ENCODE data around the gene PHF21B. TPM values are rescaled to one million over a fixed set of nuclear protein-coding genes. Genes with fewer than 3 reads are reported as not detected.

PHF21B gene
- total RNA-seq, 1 donor from 2014 or later, result 6.7 TPM

- TF ChIP-seq EZH2 (IDR thresholded peaks at IDR 0.05), result no peak
- TF ChIP-seq CTCF (IDR thresholded peaks at IDR 0.05), result peak; percentile 55
- H3K4me3 Mint-ChIP-seq, result peak overlapping the region; percentile 44
- Histone ChIP-seq H3K27me3 (no peaks in the 10 kb centered on the region), H3K4me3 (peak overlapping the region; percentile 20), H3K36me3 (peaks cover 2% of the 10 kb centered on the region), H3F3A (ENCODE audit: low read depth) (peaks cover 44% of the 10 kb centered on the region), H4K20me1 (ENCODE audit: low read depth) (peaks cover 73% of the 10 kb centered on the region), H3K27ac (peak overlapping the region; percentile 82), H2AFZ (replicated peaks) (no peak overlapping the region), H3K9me3 (ENCODE audit: low read depth) (no peaks in the 10 kb centered on the region), H3K4me2 (peak overlapping the region; percentile 64), H3K4me1 (peaks cover 45% of the 10 kb centered on the region), H3K79me2 (ENCODE audit: low read depth) (peaks cover 69% of the 10 kb centered on the region), H3K9ac (peak overlapping the region; percentile 15)
- H3K36me3 Mint-ChIP-seq, result peaks cover 27% of the 10 kb centered on the region
- H3K27me3 Mint-ChIP-seq (ENCODE audit: insufficient read depth, low read depth), result peaks cover 11% of the 10 kb centered on the region
- peak; percentile 66 for DNase-seq (ENCODE audit: low spot score)
- H3K27ac Mint-ChIP-seq, result peak overlapping the region; percentile 94
- H3K9me3 Mint-ChIP-seq, result peaks cover 4% of the 10 kb centered on the region
- peaks cover 50% of the 10 kb centered on the region for H3K4me1 Mint-ChIP-seq
These were observed 52.7 kb downstream of the PHF21B start for GRCh38 chr22:44956840-44957767.

GRCh38 chr22:44955102-44955501 is 54.7 kb downstream of the PHF21B start:
- H3F3A ChIP-seq (ENCODE audit: low read depth), result peaks cover 47% of the 10 kb centered on the region
- Mint-ChIP-seq H3K27ac (peak overlapping the region; percentile 17), H3K36me3 (peaks cover 41% of the 10 kb centered on the region), H3K4me3 (no peak overlapping the region), H3K9me3 (peaks cover 19% of the 10 kb centered on the region), H3K4me1 (peaks cover 51% of the 10 kb centered on the region), H3K27me3 (ENCODE audit: insufficient read depth, low read depth) (peaks cover 8% of the 10 kb centered on the region)
- H3K4me1 ChIP-seq, result peaks cover 45% of the 10 kb centered on the region
- H3K79me2 ChIP-seq (ENCODE audit: low read depth), result peaks cover 76% of the 10 kb centered on the region
- DNase-seq (ENCODE audit: low spot score), result no peak
- H3K9me3 ChIP-seq (ENCODE audit: low read depth), result peaks cover 5% of the 10 kb centered on the region
- no peak overlapping the region for H3K4me2 ChIP-seq
- H3K4me3 ChIP-seq, result no peak overlapping the region
- no peak overlapping the region for H2AFZ ChIP-seq (replicated peaks)
- TF ChIP-seq CTCF (IDR thresholded peaks at IDR 0.05) (no peak), EZH2phosphoT487 (IDR thresholded peaks at IDR 0.05) (no peak), EZH2 (IDR thresholded peaks at IDR 0.05) (no peak)
- H3K9ac ChIP-seq, result no peak overlapping the region
- no peaks in the 10 kb centered on the region for H3K36me3 ChIP-seq
- no peaks in the 10 kb centered on the region for H3K27me3 ChIP-seq
- H3K27ac ChIP-seq, result peak overlapping the region; percentile 61
- peaks cover 68% of the 10 kb centered on the region for H4K20me1 ChIP-seq (ENCODE audit: low read depth)

GRCh38 chr22:44954149-44954548 is 55.7 kb downstream of the PHF21B start:
- Mint-ChIP-seq H3K27ac (peak overlapping the region; percentile 50), H3K9me3 (peaks cover 19% of the 10 kb centered on the region), H3K4me3 (peak overlapping the region; percentile 63), H3K36me3 (peaks cover 39% of the 10 kb centered on the region), H3K4me1 (peaks cover 46% of the 10 kb centered on the region), H3K27me3 (ENCODE audit: insufficient read depth, low read depth) (peaks cover 5% of the 10 kb centered on the region)
- DNase-seq (ENCODE audit: low spot score), result no peak
- Histone ChIP-seq H3F3A (ENCODE audit: low read depth) (peaks cover 47% of the 10 kb centered on the region), H3K27me3 (no peaks in the 10 kb centered on the region), H4K20me1 (ENCODE audit: low read depth) (peaks cover 67% of the 10 kb centered on the region), H3K36me3 (no peaks in the 10 kb centered on the region), H3K9me3 (ENCODE audit: low read depth) (peaks cover 5% of the 10 kb centered on the region), H3K4me1 (peaks cover 45% of the 10 kb centered on the region), H3K4me2 (peak overlapping the region; percentile 49), H3K9ac (no peak overlapping the region), H2AFZ (replicated peaks) (no peak overlapping the region), H3K27ac (peak overlapping the region; percentile 61), H3K79me2 (ENCODE audit: low read depth) (peaks cover 75% of the 10 kb centered on the region), H3K4me3 (no peak overlapping the region)
- no peak for TF ChIP-seq CTCF (IDR thresholded peaks at IDR 0.05)
- TF ChIP-seq EZH2phosphoT487 (IDR thresholded peaks at IDR 0.05), result no peak
- TF ChIP-seq EZH2 (IDR thresholded peaks at IDR 0.05), result no peak

Data from neural progenitor cell (in vitro differentiated cells).